NCI-H128 (cell line): ENCODE data around the gene ZNF716.
"Not testable (repeated sequence)": the region's sequence is repeated elsewhere in the genome, so short reads cannot be mapped to it uniquely, and the experiment has no call there.

Experiments used
- DNase-seq: peaks from one replicate; lab custom pipeline; 2025; ENCODE audit not compliant: unreplicated experiment; lab: John Stamatoyannopoulos, UW

The ZNF716 gene

GRCh38 chr7:57425969-57426628 is 23.9 kb upstream of the ZNF716 start:
- DNase-seq, result no peak

GRCh38 chr7:57426629-57427003 is 23.4 kb upstream of the ZNF716 start:
- no peak for DNase-seq

DNA sequence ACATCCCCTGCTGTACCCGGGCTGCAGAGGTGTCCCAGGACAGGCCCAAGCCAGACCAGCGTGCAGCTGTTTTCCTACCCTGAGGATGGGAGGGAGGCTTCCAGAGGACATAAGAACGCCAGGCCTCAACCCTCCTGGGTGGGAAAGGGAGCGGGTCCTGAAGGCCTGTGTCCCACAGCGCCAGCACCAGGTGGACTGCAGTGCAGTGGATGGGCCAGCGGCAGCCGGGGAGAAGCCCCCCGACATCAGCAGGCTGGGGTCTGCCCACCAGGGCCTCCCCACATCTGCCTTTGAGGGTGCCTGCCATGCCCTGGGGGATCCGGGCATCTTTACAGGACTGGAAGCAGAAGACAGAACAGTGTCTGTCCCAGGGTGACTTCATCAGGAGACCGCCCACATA is 22.8 kb upstream of the ZNF716 start:
- DNase-seq, result no peak

DNA sequence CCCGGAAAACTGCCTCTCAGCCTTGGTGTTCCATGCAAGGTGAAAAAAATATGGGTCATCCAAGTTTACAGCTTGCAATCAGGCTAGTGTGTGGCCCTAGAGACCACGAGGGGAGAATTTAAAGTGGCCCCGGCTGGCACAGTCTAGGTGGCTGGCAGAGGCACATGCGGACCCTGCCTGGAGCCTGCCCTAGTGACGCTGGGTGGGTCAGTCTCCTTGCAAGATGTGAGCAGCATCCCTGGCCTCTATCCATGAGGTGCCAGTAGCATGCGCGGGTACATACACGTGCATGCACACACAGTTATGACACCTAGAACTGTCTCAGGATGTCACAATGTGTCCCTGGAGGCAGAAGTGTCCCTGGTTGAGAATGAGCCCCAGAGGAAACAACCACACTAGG is 22.4 kb upstream of the ZNF716 start:
- no peak for DNase-seq

GRCh38 chr7:57432583-57432982 is 17.4 kb upstream of the ZNF716 start:
- DNase-seq, result no peak

GRCh38 chr7:57437581-57437980 is 12.4 kb upstream of the ZNF716 start:
- no peak for DNase-seq

DNA sequence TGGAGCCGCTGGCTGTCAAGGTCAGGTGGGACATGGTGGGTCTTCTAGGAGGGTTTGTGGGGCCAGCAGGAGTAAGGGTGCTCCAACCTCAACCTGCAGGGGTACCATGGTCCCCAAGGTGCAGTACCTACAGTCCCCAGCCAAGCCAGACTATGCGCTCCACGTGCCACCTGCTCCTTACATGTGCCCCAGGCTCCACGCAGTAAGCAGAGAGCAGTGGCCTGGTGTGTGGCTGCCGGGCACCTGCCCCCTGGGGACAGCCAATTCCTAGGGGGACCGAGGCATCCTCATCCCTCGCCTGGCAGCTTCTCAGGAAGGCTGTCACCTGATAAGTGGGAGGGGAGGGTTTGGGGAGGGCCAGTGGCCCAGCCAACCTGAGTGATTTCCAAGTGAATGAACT is 11.7 kb upstream of the ZNF716 start:
- no peak for DNase-seq

DNA sequence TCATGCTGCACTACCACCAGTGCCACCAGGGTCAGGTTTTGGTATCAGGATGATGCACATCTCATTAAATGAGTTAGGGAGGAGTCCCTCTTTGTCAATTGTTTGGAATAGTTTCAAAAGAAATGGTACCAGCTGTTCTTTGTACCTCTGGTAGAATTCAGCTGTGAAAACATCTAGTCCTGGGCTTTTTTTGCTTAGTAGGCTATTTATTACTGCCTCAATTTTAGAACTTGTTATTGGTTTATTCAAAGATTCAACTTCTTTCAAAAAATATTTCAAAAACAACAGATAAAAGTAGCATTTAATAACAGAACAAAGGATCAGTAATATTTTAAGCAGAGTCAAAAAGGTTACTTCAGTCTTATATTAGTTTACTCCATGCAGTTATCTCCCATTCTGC is 6.4 kb upstream of the ZNF716 start:
- DNase-seq, result no peak

GRCh38 chr7:57469186-57469828 is 19.3 kb downstream of the ZNF716 start:
- DNase-seq, result not testable (repeated sequence)

DNA sequence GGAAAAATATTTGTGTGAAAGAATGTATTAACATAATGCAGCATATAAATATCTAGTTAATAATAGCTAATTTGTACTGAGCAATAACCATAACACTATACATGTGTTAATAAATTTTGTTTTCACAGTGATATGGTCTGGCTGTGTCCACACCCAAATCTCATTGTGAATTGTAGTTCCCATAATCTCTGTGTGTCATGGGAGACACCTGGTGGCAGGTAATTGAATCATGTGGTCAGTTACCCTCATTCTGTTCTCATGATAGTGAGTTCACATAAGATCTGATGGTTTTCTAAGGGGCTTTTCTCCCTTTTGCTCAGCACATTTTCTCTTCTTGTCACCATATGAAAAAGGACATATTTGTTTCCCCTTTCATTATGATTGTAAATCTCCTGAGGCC is 30.3 kb downstream of the ZNF716 start:
- DNase-seq, result not testable (repeated sequence)

DNA sequence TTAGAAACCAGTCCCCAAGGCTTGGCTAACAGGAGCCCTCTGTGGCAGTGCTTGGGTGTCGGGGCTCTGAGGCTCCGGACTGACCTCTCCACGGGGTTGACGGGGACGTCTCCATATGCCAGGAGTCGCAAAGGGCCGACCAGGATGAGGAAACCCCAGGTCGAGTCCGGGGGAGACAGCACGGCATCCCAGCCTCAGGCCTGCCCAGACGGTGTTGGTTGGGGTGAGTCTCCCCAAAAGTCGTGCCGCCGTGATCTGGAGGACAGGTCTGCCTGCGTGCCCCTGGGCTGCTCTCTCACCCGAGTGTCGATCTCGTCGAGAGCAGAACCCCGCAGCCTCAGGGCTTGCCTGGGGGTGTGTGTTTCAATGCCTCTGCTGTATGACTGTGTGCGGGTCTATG is 35.0 kb downstream of the ZNF716 start:
- not testable (repeated sequence) for DNase-seq

- no peak for DNase-seq
Observed at GRCh38 chr7:57487957-57488356, 38.0 kb downstream of the ZNF716 start.

DNA sequence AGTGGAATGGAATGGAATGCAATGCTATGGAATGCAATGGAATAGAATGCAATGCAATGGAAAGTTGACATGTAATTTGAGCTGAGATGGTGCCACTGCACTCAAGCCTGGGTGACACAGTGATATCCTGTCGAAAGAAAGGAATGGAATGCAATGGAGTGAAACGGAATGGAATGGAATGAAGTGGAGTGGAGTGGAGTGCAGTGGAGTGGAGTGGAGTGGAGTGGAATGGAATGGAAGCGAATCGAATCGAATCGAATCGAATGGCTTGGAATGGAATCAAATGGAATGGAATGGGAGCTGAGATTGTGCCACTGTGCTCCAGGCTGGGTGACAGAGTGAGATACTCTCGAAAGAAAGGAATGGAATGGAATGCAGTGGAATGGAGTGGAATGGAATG is 45.1 kb downstream of the ZNF716 start:
- not testable (repeated sequence) for DNase-seq

DNA sequence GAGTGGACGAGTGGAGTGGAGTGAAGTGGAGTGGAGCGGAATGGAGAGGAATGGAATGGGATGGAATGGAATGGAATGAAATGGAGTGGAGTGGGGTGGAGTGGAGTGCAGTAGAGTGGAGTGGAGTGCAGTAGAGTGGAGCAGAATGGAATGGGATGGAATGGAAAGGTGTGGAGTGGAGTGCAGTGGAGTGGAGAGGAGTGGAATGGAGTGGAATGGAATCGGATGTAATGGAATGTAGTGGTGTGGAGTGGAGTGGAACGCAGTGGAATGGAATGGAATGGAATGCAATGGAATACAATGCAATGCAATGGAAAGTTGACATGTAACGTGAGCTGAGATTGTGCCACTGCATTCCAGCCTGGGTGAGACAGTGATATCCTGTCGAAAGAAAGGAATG is 46.4 kb downstream of the ZNF716 start:
- no peak for DNase-seq

- no peak for DNase-seq
Observed at GRCh38 chr7:57505176-57505575, 55.2 kb downstream of the ZNF716 start.
